OCI-LY1 (cell line): ENCODE measurements around the gene SEMA5A.

ENCODE experiments used
- CTCF ChIP-seq: fragments of 200-600 bp; sonication (generic), shearing (Covaris generic); IDR thresholded peaks from 2 replicates; pipeline ENCODE4 v1.5.1; 2017; ENCODE audit warnings: mild to moderate bottlenecking, antibody characterized with exemption, low read length, moderate library complexity, mixed read lengths
- EZH2 ChIP-seq: fragments of 200-600 bp; sonication (generic), shearing (Covaris generic); IDR thresholded peaks from 2 replicates; pipeline ENCODE4 v1.8.0; 2017; ENCODE audit warnings: borderline replicate concordance, mixed run types, mild to moderate bottlenecking, antibody characterized with exemption, low read length, moderate library complexity, mixed read lengths

GRCh38 chr5:9362600-9362999 is 183.3 kb downstream of the SEMA5A start:
- TF ChIP-seq CTCF (no peak), EZH2 (no peak)
